DMS53 (cell line): ENCODE measurements around the gene TMEM108.

ENCODE experiments used
- DNase-seq: peaks from one replicate; lab custom pipeline; 2025; lab: John Stamatoyannopoulos, UW

The TMEM108 gene

DNA sequence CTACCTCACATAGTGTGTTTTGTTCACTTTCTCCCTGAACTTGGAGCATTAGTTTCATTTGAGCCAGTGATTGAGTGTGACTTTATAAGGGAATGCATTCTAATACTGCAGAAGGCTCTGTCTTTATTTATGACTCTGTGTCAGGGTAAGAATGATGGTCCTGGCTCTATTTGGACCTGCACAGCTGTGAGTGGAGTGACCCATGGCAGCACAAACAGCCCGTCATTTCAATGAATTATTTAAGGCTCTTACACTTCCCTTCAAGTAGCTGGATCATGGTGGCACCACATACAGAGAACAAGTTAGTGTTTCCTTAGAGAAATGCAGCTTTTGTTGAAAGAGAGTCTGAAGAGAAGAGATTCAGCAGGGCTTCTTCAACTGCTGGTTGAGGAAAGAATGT is 16.4 kb downstream of the TMEM108 start:
- no peak for DNase-seq

GRCh38 chr3:133055339-133055738 is 17.1 kb downstream of the TMEM108 start:
- DNase-seq: no peak

DNA sequence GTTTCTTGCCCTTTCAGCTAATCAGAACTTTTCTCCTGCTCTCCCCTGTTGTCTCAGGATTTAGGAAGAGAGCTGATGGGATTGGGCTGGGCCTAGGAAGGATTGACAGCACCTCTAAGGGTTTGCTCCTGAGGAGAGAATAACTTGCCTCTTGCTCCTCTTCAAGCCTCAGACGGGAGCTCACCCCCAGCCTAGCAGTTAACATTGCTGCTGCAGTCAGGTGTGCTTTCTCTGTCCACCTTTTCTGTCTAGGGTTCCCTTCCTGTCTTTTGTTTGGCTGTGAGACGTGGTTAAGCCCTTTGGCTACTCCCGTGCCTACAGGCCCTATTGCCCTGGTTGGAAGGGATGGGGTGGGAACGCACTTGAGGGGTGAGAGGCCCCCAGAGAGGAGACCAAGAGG is 20.1 kb downstream of the TMEM108 start:
- DNase-seq: no peak

GRCh38 chr3:133058831-133059230 is 20.6 kb downstream of the TMEM108 start:
- no peak for DNase-seq

GRCh38 chr3:133065193-133065961 is 27.2 kb downstream of the TMEM108 start:
- no peak for DNase-seq

DNA sequence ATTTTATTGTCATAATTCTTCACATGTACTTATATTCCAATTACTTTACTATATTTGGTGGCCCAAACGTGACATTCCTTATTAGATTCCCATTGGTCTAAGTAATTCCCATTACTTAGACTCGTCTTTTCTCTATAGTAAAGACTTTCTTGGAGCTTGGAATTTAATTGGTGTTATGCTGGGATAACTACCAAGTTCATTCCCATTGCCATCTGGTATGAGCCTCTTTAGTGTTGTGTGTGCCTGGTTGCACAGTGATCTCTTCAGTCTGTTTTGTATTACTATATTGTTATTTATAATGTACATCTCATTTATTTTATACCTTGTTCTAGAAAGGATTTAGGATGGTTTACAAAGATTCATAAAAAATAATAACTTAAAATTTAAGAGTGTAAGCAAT is 27.8 kb downstream of the TMEM108 start:
- DNase-seq: no peak

DNA sequence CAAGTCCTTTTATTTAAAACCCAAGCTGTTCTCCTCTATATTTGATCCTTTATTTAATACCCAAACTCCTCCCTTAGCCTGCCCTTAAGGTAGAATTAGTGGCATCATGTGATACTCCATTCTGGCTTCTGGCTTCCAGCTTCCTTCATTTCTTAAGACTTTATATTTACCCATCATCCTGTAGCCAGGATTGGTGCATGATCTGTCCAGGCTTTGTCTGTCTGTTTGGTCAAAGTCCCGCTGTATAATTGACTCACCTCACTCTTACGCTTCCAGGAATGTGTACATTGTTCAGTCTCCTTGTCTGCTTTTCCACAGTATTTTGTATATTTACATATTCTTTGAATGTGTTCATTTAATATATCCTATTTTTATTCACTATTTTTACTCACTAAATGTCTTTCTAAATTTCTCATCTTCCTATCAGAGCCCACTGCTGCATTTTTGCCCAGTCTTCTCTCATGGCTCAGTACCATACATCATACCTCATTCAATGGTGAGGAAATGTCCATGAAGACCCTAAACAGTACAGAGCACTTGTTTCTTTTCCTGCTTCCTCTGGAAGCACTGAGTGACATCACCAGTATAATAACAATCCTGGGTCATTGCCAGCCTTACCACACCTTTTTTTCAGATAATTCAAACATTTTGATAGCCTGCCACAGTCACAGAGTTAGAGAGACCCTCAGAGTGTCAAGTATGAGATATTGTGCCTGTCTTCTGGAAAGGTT is 31.5 kb downstream of the TMEM108 start:
- DNase-seq: no peak

GRCh38 chr3:133074977-133075376 is 36.8 kb downstream of the TMEM108 start:
- DNase-seq: no peak

- no peak for DNase-seq
Measured at GRCh38 chr3:133077688-133078087, 39.5 kb downstream of the TMEM108 start.

DNA sequence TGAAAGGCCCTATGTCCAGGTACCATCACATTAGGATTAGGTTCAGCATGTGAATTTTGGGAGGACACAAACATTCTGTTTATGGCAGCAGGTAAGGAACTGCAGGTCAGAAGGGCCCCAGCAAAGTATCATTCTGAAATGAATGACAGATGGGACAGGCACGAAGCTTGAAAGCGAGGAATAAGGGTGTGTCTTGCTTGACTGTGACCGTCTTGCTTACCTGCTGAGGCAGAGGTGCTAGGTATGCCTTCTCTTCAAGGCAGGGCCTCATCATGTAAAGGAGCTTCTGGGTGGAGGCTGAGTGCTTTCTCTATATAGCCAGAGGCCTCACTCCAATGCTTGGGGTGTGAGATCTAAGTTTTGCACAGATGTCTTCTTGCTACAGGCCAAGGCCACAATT is 41.4 kb downstream of the TMEM108 start:
- DNase-seq: no peak

GRCh38 chr3:133081016-133081415 is 42.8 kb downstream of the TMEM108 start:
- no peak for DNase-seq

DNA sequence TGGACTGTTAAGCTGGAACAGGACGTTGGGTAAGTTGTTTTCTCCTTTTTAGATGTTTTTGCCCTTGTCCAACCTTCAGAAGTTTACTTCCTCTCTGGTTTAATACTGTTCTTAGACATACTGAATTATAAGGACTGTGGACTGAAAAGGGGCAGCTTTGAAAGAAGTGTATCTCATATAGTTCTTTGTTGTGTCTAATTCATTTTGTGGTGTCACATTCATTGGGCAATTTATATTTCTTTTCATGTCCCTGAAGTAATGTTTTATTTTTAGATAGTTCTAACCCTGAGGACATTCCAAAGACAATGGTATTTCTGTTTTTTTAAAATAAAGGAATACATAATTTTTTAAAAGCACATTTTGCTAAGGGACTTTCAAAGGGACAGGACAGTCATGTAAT is 45.2 kb downstream of the TMEM108 start:
- DNase-seq: no peak

DNA sequence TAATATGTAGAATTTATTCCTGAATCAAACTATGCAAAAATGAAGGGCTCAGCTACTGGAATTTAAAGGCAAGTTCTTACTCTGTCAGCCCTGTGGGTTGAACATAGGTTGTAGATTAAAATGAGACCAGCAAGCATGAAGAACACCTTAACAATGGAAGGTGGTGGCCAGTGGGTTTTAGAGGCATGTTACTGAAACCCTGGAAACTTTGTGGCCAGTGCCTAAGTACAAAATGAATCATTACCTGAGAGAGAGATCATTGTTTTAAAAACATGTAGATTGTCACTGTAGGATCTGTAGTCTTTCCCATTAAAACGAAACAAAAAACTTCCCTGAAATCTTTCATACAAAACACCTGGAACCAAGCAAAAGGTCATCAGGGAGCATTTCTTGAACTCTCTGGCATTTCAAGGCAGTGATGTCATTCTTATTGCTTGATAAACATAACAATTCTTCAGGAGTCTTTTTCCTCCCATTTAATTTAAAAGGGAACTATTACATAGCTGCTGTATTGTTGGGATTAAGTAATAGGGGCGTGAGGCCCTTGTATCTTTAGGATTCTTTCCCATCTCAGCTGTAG is 51.8 kb downstream of the TMEM108 start:
- no peak for DNase-seq

- no peak for DNase-seq
Measured at GRCh38 chr3:133092681-133093080, 54.5 kb downstream of the TMEM108 start.

GRCh38 chr3:133093366-133093765 is 55.2 kb downstream of the TMEM108 start:
- DNase-seq: no peak

GRCh38 chr3:133096900-133097613 is 58.9 kb downstream of the TMEM108 start:
- no peak for DNase-seq

GRCh38 chr3:133103706-133104105 is 65.5 kb downstream of the TMEM108 start:
- DNase-seq: no peak

- no peak for DNase-seq
Measured at GRCh38 chr3:133106169-133106568, 68.0 kb downstream of the TMEM108 start.

DNA sequence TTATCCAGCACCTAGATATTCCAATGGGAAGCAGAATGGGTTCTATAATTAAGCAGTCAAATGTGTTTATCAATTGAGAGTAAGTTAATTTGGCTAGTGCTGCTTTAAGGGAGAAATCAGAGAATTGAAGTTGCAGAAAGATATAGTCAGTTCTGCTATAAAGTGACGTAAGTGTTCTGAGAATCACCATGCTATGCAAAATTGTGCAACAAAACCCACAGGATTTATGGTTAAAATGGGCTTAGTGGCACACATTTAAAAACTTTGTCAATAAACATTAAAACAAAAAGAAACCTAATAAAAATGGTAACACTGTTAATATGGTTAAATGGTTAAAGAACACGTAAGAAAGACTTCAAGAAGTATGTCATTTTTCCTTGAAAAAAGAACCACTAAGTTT is 74.5 kb downstream of the TMEM108 start:
- DNase-seq: no peak

GRCh38 chr3:133113526-133113925 is 75.3 kb downstream of the TMEM108 start:
- DNase-seq: no peak

- no peak for DNase-seq
Measured at GRCh38 chr3:133113927-133114597, 75.9 kb downstream of the TMEM108 start.

- no peak for DNase-seq
Measured at GRCh38 chr3:133115176-133115575, 77.0 kb downstream of the TMEM108 start.
